ENCODE data around the gene ZBED6.

GRCh38 chr1:203778789-203779188 is 16.6 kb upstream of the ZBED6 start:
- TF ChIP-seq, protein P1, sequence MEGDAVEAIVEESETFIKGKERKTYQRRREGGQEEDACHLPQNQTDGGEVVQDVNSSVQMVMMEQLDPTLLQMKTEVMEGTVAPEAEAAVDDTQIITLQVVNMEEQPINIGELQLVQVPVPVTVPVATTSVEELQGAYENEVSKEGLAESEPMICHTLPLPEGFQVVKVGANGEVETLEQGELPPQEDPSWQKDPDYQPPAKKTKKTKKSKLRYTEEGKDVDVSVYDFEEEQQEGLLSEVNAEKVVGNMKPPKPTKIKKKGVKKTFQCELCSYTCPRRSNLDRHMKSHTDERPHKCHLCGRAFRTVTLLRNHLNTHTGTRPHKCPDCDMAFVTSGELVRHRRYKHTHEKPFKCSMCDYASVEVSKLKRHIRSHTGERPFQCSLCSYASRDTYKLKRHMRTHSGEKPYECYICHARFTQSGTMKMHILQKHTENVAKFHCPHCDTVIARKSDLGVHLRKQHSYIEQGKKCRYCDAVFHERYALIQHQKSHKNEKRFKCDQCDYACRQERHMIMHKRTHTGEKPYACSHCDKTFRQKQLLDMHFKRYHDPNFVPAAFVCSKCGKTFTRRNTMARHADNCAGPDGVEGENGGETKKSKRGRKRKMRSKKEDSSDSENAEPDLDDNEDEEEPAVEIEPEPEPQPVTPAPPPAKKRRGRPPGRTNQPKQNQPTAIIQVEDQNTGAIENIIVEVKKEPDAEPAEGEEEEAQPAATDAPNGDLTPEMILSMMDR (IDR thresholded peaks at IDR 0.05; ENCODE audit: insufficient read depth, low read depth, low read length): no peak
- no peak for TF ChIP-seq EZH2 (IDR thresholded peaks at IDR 0.05; ENCODE audit: insufficient read depth, low read length)

Data from astrocyte (in vitro differentiated cells and primary cell).